Neural cell (in vitro differentiated cells): ENCODE results near the gene PTX4. TPM values are rescaled to one million over a fixed set of nuclear protein-coding genes. Genes with fewer than 3 reads are reported as not detected.

ENCODE experiments used
- H2AFZ ChIP-seq: fragments of 200-600, 300-800 bp; sonication (generic), shearing (Covaris generic); 2 replicates; pipeline ENCODE4 v1.6.0; 2014; ENCODE audit warnings: low read depth, mild to moderate bottlenecking, antibody characterized with exemption, low read length, moderate library complexity
- H3F3A ChIP-seq: fragments of 200-600 bp; shearing (Covaris generic); 2 replicates; pipeline ENCODE4 v1.6.1; 2016; ENCODE audit warnings: mild to moderate bottlenecking, moderate library complexity, mixed read lengths, antibody characterized with exemption, low read length; ENCODE audit not compliant: insufficient read depth, poor library complexity, severe bottlenecking
- H3K27ac ChIP-seq: fragments of 200-600, 300-800 bp; sonication (generic), shearing (Covaris generic); 2 replicates; pipeline ENCODE4 v1.5.1; 2014; ENCODE audit warnings: mild to moderate bottlenecking, low read length, moderate library complexity
- H3K27me3 ChIP-seq: fragments of 300-800, 200-600 bp; sonication (generic), shearing (Covaris generic); 2 replicates; pipeline ENCODE4 v1.6.0; 2014; ENCODE audit warnings: mild to moderate bottlenecking, low read depth, low read length, moderate library complexity; ENCODE audit not compliant: insufficient read depth
- H3K36me3 ChIP-seq: fragments of 300-800, 200-600 bp; sonication (generic), shearing (Covaris generic); 2 replicates; pipeline ENCODE4 v1.5.1; 2014; ENCODE audit warnings: mild to moderate bottlenecking, antibody characterized with exemption, low read length, moderate library complexity; ENCODE audit not compliant: insufficient read depth
- H3K4me2 ChIP-seq: fragments of 300-800, 200-600 bp; sonication (generic), shearing (Covaris generic); 2 replicates; pipeline ENCODE4 v1.6.0; 2014; ENCODE audit warnings: mild to moderate bottlenecking, low read length
- H3K4me3 ChIP-seq: fragments of 300-800, 200-600 bp; sonication (generic), shearing (Covaris generic); 2 replicates; pipeline ENCODE4 v1.5.1; 2014; ENCODE audit warnings: mild to moderate bottlenecking, low read length, moderate library complexity
- H3K79me2 ChIP-seq: fragments of 200-600 bp; shearing (Covaris generic); replicated peaks from 2 replicates; pipeline ENCODE4 v1.6.0; 2014; ENCODE audit warnings: mild to moderate bottlenecking, low read length, moderate library complexity; ENCODE audit not compliant: insufficient read depth
- H3K9ac ChIP-seq: fragments of 300-800, 200-600 bp; sonication (generic), shearing (Covaris generic); 2 replicates; pipeline ENCODE4 v1.6.1; 2016; ENCODE audit warnings: mild to moderate bottlenecking, low read length, mixed read lengths
- H3K9me2 ChIP-seq: fragments of 200-600 bp; shearing (Covaris generic); 2 replicates; pipeline ENCODE4 v1.6.1; 2016; ENCODE audit warnings: mild to moderate bottlenecking, low read length, mixed read lengths; ENCODE audit not compliant: insufficient read depth
- H3K9me3 ChIP-seq: fragments of 200-600, 300-800 bp; sonication (generic), shearing (Covaris generic); 2 replicates; pipeline ENCODE4 v1.6.1; 2016; ENCODE audit warnings: mild to moderate bottlenecking, mixed run types, low read length, moderate library complexity, mixed read lengths
- H4K20me1 ChIP-seq: fragments of 200-600 bp; shearing (Covaris generic); 2 replicates; pipeline ENCODE4 v1.6.1; 2016; ENCODE audit warnings: mild to moderate bottlenecking, mixed run types; ENCODE audit not compliant: insufficient read depth
- EP300 ChIP-seq: fragments of 450-650 bp; conservative IDR thresholded peaks from 2 replicates; pipeline ENCODE4 v1.6.1; 2014; ENCODE audit warnings: antibody characterized with exemption, mild to moderate bottlenecking, moderate library complexity; ENCODE audit not compliant: poor library complexity, severe bottlenecking
- EZH2 ChIP-seq: fragments of 200-600, 300-800 bp; shearing (Covaris generic), sonication (generic); IDR thresholded peaks from 2 replicates; pipeline ENCODE4 v1.6.1; 2014; ENCODE audit warnings: antibody characterized with exemption, low read length, borderline replicate concordance, mild to moderate bottlenecking; ENCODE audit not compliant: insufficient read depth, poor library complexity, severe bottlenecking
- MXI1 ChIP-seq: fragments of 450-650 bp; conservative IDR thresholded peaks from 2 replicates; pipeline ENCODE4 v1.6.1; 2014; ENCODE audit warnings: antibody characterized with exemption, mild to moderate bottlenecking; ENCODE audit not compliant: poor library complexity, severe bottlenecking
- POLR2AphosphoS5 ChIP-seq: IDR thresholded peaks from 2 replicates; pipeline ENCODE4 v1.6.1; 2012
- RAD21 ChIP-seq: fragments of 450-650 bp; conservative IDR thresholded peaks from 2 replicates; pipeline ENCODE4 v1.6.1; 2014; ENCODE audit warnings: antibody characterized with exemption, mild to moderate bottlenecking, moderate library complexity
- SMC3 ChIP-seq: fragments of 450-650 bp; conservative IDR thresholded peaks from 2 replicates; pipeline ENCODE4 v1.6.1; 2014; ENCODE audit warnings: antibody characterized with exemption, mild to moderate bottlenecking, moderate library complexity; ENCODE audit not compliant: poor library complexity
- TAF1 ChIP-seq: IDR thresholded peaks from 2 replicates; pipeline ENCODE4 v1.6.1; 2012; ENCODE audit warnings: low read depth
- polyA plus RNA-seq: library from polyadenylated mRNA; depleted of rRNA; stranded (reverse); fragments of >200 nt; gene quantifications from 2 replicates; pipeline ENCODE4 v1.2.3, GENCODE V29; 2014
- TF ChIP-seq, protein P1 (sequence below): IDR thresholded peaks from 2 replicates; pipeline ENCODE4 v1.6.1; 2012; ENCODE audit warnings: borderline replicate concordance
- TF ChIP-seq, protein P2 (sequence below): fragments of 450-650 bp; IDR thresholded peaks from 2 replicates; pipeline ENCODE4 v1.5.1; 2014; ENCODE audit warnings: antibody characterized with exemption, mild to moderate bottlenecking, moderate library complexity; ENCODE audit not compliant: poor library complexity, severe bottlenecking

The PTX4 gene
- polyA plus RNA-seq, 1 donor from 2014 or later = not detected

DNA sequence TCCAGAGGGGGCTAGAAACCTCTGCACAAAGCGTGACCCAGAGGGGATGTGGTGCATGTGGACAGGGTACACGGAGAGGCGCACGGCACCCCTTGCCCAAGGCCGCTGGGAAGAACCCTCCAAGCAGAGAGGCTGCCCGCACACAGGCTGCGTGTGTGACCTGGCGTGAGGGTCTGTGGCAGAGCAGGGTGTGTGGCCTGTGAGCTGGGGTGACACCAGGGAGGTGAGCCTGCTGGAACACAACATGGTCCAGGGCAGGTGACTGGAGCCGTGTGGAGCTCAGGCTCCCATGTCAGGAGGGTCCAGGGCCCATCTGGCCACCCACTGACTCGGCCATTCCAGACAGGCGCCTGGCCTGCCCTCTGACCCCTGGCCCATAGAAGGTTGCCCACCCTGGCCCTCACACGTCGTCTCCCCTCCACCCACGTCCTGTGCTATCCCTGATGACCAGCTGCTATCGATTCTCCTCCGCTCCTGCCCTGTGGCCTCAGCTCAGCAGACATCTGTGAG, 29.9 kb upstream of the PTX4 start:
- Histone ChIP-seq H3K27ac (no peak overlapping the region), H3K9ac (no peak overlapping the region), H3K27me3 (no peaks in the 10 kb centered on the region), H3K4me2 (no peak overlapping the region), H3K36me3 (no peaks in the 10 kb centered on the region), H4K20me1 (no peaks in the 10 kb centered on the region), H3K4me3 (no peak overlapping the region), H2AFZ (no peak overlapping the region), H3K9me3 (no peaks in the 10 kb centered on the region), H3F3A (no peaks in the 10 kb centered on the region), H3K9me2 (no peaks in the 10 kb centered on the region), H3K79me2 (no peaks in the 10 kb centered on the region)
- TF ChIP-seq SMC3 (no peak), TAF1 (no peak), EZH2 (no peak), POLR2AphosphoS5 (no peak), EP300 (no peak), MXI1 (no peak), RAD21 (no peak)
- TF ChIP-seq, protein P1, sequence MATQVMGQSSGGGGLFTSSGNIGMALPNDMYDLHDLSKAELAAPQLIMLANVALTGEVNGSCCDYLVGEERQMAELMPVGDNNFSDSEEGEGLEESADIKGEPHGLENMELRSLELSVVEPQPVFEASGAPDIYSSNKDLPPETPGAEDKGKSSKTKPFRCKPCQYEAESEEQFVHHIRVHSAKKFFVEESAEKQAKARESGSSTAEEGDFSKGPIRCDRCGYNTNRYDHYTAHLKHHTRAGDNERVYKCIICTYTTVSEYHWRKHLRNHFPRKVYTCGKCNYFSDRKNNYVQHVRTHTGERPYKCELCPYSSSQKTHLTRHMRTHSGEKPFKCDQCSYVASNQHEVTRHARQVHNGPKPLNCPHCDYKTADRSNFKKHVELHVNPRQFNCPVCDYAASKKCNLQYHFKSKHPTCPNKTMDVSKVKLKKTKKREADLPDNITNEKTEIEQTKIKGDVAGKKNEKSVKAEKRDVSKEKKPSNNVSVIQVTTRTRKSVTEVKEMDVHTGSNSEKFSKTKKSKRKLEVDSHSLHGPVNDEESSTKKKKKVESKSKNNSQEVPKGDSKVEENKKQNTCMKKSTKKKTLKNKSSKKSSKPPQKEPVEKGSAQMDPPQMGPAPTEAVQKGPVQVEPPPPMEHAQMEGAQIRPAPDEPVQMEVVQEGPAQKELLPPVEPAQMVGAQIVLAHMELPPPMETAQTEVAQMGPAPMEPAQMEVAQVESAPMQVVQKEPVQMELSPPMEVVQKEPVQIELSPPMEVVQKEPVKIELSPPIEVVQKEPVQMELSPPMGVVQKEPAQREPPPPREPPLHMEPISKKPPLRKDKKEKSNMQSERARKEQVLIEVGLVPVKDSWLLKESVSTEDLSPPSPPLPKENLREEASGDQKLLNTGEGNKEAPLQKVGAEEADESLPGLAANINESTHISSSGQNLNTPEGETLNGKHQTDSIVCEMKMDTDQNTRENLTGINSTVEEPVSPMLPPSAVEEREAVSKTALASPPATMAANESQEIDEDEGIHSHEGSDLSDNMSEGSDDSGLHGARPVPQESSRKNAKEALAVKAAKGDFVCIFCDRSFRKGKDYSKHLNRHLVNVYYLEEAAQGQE = no peak
- TF ChIP-seq, protein P2, sequence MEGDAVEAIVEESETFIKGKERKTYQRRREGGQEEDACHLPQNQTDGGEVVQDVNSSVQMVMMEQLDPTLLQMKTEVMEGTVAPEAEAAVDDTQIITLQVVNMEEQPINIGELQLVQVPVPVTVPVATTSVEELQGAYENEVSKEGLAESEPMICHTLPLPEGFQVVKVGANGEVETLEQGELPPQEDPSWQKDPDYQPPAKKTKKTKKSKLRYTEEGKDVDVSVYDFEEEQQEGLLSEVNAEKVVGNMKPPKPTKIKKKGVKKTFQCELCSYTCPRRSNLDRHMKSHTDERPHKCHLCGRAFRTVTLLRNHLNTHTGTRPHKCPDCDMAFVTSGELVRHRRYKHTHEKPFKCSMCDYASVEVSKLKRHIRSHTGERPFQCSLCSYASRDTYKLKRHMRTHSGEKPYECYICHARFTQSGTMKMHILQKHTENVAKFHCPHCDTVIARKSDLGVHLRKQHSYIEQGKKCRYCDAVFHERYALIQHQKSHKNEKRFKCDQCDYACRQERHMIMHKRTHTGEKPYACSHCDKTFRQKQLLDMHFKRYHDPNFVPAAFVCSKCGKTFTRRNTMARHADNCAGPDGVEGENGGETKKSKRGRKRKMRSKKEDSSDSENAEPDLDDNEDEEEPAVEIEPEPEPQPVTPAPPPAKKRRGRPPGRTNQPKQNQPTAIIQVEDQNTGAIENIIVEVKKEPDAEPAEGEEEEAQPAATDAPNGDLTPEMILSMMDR = no peak

DNA sequence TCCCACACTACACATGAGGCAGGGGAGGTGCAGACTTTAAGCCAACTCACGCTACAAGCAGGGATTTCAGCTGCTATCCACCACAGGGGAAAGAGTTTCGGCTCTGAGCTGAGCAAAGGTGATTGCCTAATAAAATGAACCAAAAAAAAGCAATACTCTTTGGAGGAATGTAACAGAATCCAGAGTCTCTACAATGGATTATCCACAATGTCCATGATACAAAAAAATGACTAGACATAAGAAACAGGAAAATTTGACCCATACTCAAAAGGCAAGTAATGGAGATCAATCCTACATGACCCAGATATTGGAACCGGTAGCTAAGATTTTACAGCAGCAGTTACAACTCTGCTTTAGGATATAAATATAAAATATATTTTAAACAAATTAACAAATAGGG, 25.8 kb upstream of the PTX4 start:
- Histone ChIP-seq H3K4me3 (no peak overlapping the region), H3F3A (no peaks in the 10 kb centered on the region), H3K79me2 (no peaks in the 10 kb centered on the region), H3K36me3 (no peaks in the 10 kb centered on the region), H3K9me2 (no peaks in the 10 kb centered on the region), H3K27ac (no peak overlapping the region), H3K27me3 (no peaks in the 10 kb centered on the region), H4K20me1 (no peaks in the 10 kb centered on the region), H3K4me2 (no peak overlapping the region), H2AFZ (no peak overlapping the region), H3K9ac (no peak overlapping the region), H3K9me3 (no peaks in the 10 kb centered on the region)
- no peak for TF ChIP-seq SMC3
- TF ChIP-seq, protein P2 = no peak
- no peak for TF ChIP-seq MXI1
- no peak for TF ChIP-seq TAF1
- no peak for TF ChIP-seq POLR2AphosphoS5
- no peak for TF ChIP-seq RAD21
